H1 (cell line): ENCODE results near the gene PRKCZ. TPM values are rescaled to one million over a fixed set of nuclear protein-coding genes. Genes with fewer than 3 reads are reported as not detected.

Experiments
- CTCF ChIA-PET: fragments of 300-600 bp; sonication (Branson Sonifier 250); formaldehyde crosslinking; loops from one replicate; lab custom pipeline; 2021; ENCODE audit not compliant: partially characterized antibody; lab: Charles Lee
- POLR2A ChIA-PET: fragments of 300-600 bp; sonication (Branson Sonifier 250); formaldehyde crosslinking; loops from one replicate; lab custom pipeline; 2021; ENCODE audit warnings: inconsistent platforms; ENCODE audit not compliant: partially characterized antibody; lab: Charles Lee
- DNase-seq, 2 experiments: peaks; one replicate each; pipeline versions ENCODE4 v3.0.0 to v3.0.0-alpha.2; 2010 to 2022; ENCODE audit warnings: low spot score in 2 of 2, low read depth in 1 of 2, mixed read lengths in 1 of 2
- FAIRE-seq: peaks from 2 replicates; lab custom pipeline; 2011; peaks lifted over from hg19 to GRCh38; lab: Jason Lieb, UNC
- H2AFZ ChIP-seq: 2 replicates; pipeline ENCODE4 v1.8.1; 2012; ENCODE audit warnings: low read length, inconsistent platforms
- H2AK5ac ChIP-seq: 2 replicates; pipeline ENCODE4 v1.6.1; 2013; ENCODE audit warnings: low read depth, low read length
- H2BK120ac ChIP-seq: replicated peaks from 2 replicates; pipeline ENCODE3; 2013; ENCODE audit warnings: low read depth, low read length, inconsistent platforms
- H2BK12ac ChIP-seq: 2 replicates; pipeline ENCODE4 v1.6.1; 2013; ENCODE audit warnings: low read depth, low read length
- H2BK15ac ChIP-seq: 2 replicates; pipeline ENCODE4 v1.6.1; 2013; ENCODE audit warnings: low read length
- H2BK20ac ChIP-seq: 2 replicates; pipeline ENCODE4 v1.6.1; 2013; ENCODE audit warnings: low read length
- H2BK5ac ChIP-seq: 2 replicates; pipeline ENCODE4 v1.6.1; 2013; ENCODE audit warnings: low read depth, low read length
- H3K14ac ChIP-seq: 2 replicates; pipeline ENCODE4 v1.6.1; 2013; ENCODE audit warnings: inconsistent platforms; ENCODE audit not compliant: insufficient read length
- H3K18ac ChIP-seq: 2 replicates; pipeline ENCODE4 v1.6.1; 2013; ENCODE audit warnings: low read length; ENCODE audit errors: extremely low read depth
- H3K23ac ChIP-seq: 2 replicates; pipeline ENCODE4 v1.6.1; 2013; ENCODE audit warnings: inconsistent platforms; ENCODE audit not compliant: insufficient read length
- H3K23me2 ChIP-seq: 2 replicates; pipeline ENCODE4 v1.6.1; 2013; ENCODE audit warnings: low read depth, low read length
- H3K27ac ChIP-seq: 2 replicates; pipeline ENCODE4 v1.6.1; 2011; ENCODE audit warnings: low read depth, low read length, inconsistent platforms
- H3K27me3 ChIP-seq, 4 experiments: replicated peaks in 1 of 4; 1 replicate in 1 of 4; 2 replicates in 3 of 4; pipeline versions ENCODE4 v1.6.1 to v1.8.1; 2011 to 2013; ENCODE audit warnings: low read length in 3 of 4, mild to moderate bottlenecking in 3 of 4, inconsistent platforms in 2 of 4, mixed read lengths in 2 of 4, moderate library complexity in 1 of 4; ENCODE audit not compliant: control insufficient read depth in 3 of 4, insufficient read depth in 3 of 4; ENCODE audit errors: extremely low read depth in 1 of 4
- H3K36me3 ChIP-seq, 4 experiments: 2 replicates each; pipeline versions ENCODE4 v1.6.1 to v1.8.1; 2011 to 2013; ENCODE audit warnings: mild to moderate bottlenecking in 4 of 4, low read length in 3 of 4, moderate library complexity in 2 of 4, control low read depth in 1 of 4, inconsistent platforms in 1 of 4; ENCODE audit not compliant: insufficient read depth in 4 of 4, control insufficient read depth in 2 of 4
- H3K4ac ChIP-seq: replicated peaks from 2 replicates; pipeline ENCODE3; 2013; ENCODE audit warnings: low read length, low read depth, mixed read lengths, inconsistent platforms; ENCODE audit not compliant: insufficient read length
- H3K4me1 ChIP-seq, 4 experiments: replicated peaks in 1 of 4; 1 replicate in 1 of 4; 2 replicates in 3 of 4; pipeline versions ENCODE4 v1.6.1 to v1.8.1; 2011 to 2013; ENCODE audit warnings: low read length in 3 of 4, inconsistent platforms in 2 of 4, mixed read lengths in 1 of 4; ENCODE audit not compliant: insufficient read depth in 4 of 4, control insufficient read depth in 3 of 4
- H3K4me2 ChIP-seq, 2 experiments: 2 replicates each; pipeline versions ENCODE4 v1.6.1 to v1.8.1; 2011 to 2013; ENCODE audit warnings: low read depth in 2 of 2, low read length in 2 of 2, control low read depth in 1 of 2, inconsistent platforms in 1 of 2, mild to moderate bottlenecking in 1 of 2; ENCODE audit not compliant: insufficient read depth in 1 of 2
- H3K4me3 ChIP-seq, 4 experiments: fragments of 200-600, 300-600 bp in 1 of 4; sonication (generic), shearing (Covaris generic), sonication (Bioruptor Twin) in 1 of 4; 2 replicates each; pipeline versions ENCODE4 v1.5.1 to v1.8.1; 2011 to 2016; ENCODE audit warnings: low read length in 4 of 4, low read depth in 3 of 4, control low read depth in 2 of 4, inconsistent platforms in 2 of 4, mild to moderate bottlenecking in 2 of 4, mixed read lengths in 1 of 4, moderate library complexity in 1 of 4; ENCODE audit not compliant: insufficient read depth in 2 of 4; ENCODE audit errors: extremely low read depth in 1 of 4
- H3K56ac ChIP-seq: replicated peaks from 2 replicates; pipeline ENCODE3; 2013; ENCODE audit warnings: low read depth, mild to moderate bottlenecking, mixed read lengths, low read length, inconsistent platforms; ENCODE audit not compliant: insufficient read length
- H3K79me1 ChIP-seq: 2 replicates; pipeline ENCODE4 v1.6.1; 2013; ENCODE audit warnings: low read depth, low read length, control low read depth
- H3K79me2 ChIP-seq, 2 experiments: 2 replicates each; pipeline versions ENCODE4 v1.6.1 to v1.8.1; 2012 to 2013; ENCODE audit warnings: low read length in 2 of 2, mild to moderate bottlenecking in 2 of 2, inconsistent platforms in 1 of 2; ENCODE audit not compliant: insufficient read depth in 2 of 2, control insufficient read depth in 1 of 2
- H3K9ac ChIP-seq, 4 experiments: replicated peaks in 1 of 4; 1 replicate in 1 of 4; 2 replicates in 3 of 4; pipeline versions ENCODE4 v1.6.1 to v1.8.1; 2011 to 2013; ENCODE audit warnings: low read depth in 3 of 4, low read length in 3 of 4, control low read depth in 2 of 4, mild to moderate bottlenecking in 2 of 4, moderate library complexity in 2 of 4, inconsistent platforms in 1 of 4; ENCODE audit errors: extremely low read depth in 1 of 4
- H3K9me3 ChIP-seq, 2 experiments: 2 replicates each; pipeline versions ENCODE4 v1.6.1 to v1.8.1; 2012 to 2013; ENCODE audit warnings: mild to moderate bottlenecking in 2 of 2, moderate library complexity in 2 of 2, control low read depth in 1 of 2, inconsistent platforms in 1 of 2, low read depth in 1 of 2, low read length in 1 of 2, mixed read lengths in 1 of 2; ENCODE audit not compliant: insufficient read depth in 2 of 2
- H4K20me1 ChIP-seq, 2 experiments: replicated peaks in 1 of 2; 2 replicates each; pipeline versions ENCODE3 to v1.8.1; 2011 to 2013; ENCODE audit warnings: inconsistent platforms in 2 of 2, low read length in 2 of 2, mild to moderate bottlenecking in 1 of 2; ENCODE audit not compliant: insufficient read depth in 2 of 2, control insufficient read depth in 1 of 2
- H4K5ac ChIP-seq: 2 replicates; pipeline ENCODE4 v1.6.1; 2013; ENCODE audit warnings: low read length, low read depth, mixed read lengths, inconsistent platforms; ENCODE audit not compliant: insufficient read length
- H4K8ac ChIP-seq: 2 replicates; pipeline ENCODE4 v1.8.0; 2013; ENCODE audit warnings: mild to moderate bottlenecking, moderate library complexity, low read length, inconsistent platforms; ENCODE audit not compliant: insufficient read depth; ENCODE audit errors: extremely low read depth
- H4K91ac ChIP-seq: replicated peaks from 2 replicates; pipeline ENCODE3; 2013; ENCODE audit warnings: low read length, mixed read lengths, inconsistent platforms; ENCODE audit not compliant: insufficient read length
- ASH2L ChIP-seq: fragments of 200-600, 300-600 bp; sonication (generic); IDR thresholded peaks from one replicate; pipeline ENCODE4 v1.7.1; 2017; ENCODE audit warnings: low read length
- CREB1 ChIP-seq: IDR thresholded peaks from 2 replicates; pipeline ENCODE4 v1.6.1; 2012; ENCODE audit warnings: inconsistent platforms
- EP300 ChIP-seq, 2 experiments: IDR thresholded peaks; 1 replicate in 1 of 2; 2 replicates in 1 of 2; pipeline ENCODE4 v1.6.1; 2011 to 2012; ENCODE audit warnings: low read depth in 2 of 2, low read length in 2 of 2, mild to moderate bottlenecking in 2 of 2, borderline replicate concordance in 1 of 2, inconsistent platforms in 1 of 2, moderate library complexity in 1 of 2
- GABPA ChIP-seq: IDR thresholded peaks from 2 replicates; pipeline ENCODE4 v1.6.1; 2011; ENCODE audit warnings: mild to moderate bottlenecking, low read length, moderate library complexity, borderline replicate concordance; ENCODE audit not compliant: insufficient read depth
- KDM5A ChIP-seq: fragments of 200-600 bp; IDR thresholded peaks from 2 replicates; pipeline ENCODE4 v1.7.1; 2012; ENCODE audit warnings: mild to moderate bottlenecking, low read length, inconsistent platforms, mixed read lengths
- SIN3A ChIP-seq, 2 experiments: IDR thresholded peaks in 1 of 2; conservative IDR thresholded peaks in 1 of 2; 2 replicates each; pipeline ENCODE4 v1.6.1; 2011 to 2012; ENCODE audit warnings: low read length in 2 of 2, improper control_type of control experiment in 1 of 2, low read depth in 1 of 2, mild to moderate bottlenecking in 1 of 2
- TAF1 ChIP-seq: IDR thresholded peaks from 2 replicates; pipeline ENCODE4 v1.6.1; 2011; ENCODE audit warnings: mild to moderate bottlenecking, low read depth, low read length
- TBP ChIP-seq: IDR thresholded peaks from 2 replicates; pipeline ENCODE4 v1.6.1; 2011; ENCODE audit warnings: low read depth, low read length, improper control_type of control experiment
- WGBS, 2 experiments: shearing (Covaris generic) in 1 of 2; methylation state at CpG; one replicate each; pipeline versions ENCODE4 v1.1.6 to v1.1.7; 2013 to 2015; ENCODE audit warnings: low lambda C conversion rate in 2 of 2, mixed read lengths in 2 of 2, inconsistent platforms in 1 of 2, low coverage in 1 of 2, missing lambda C conversion rate in 1 of 2; ENCODE audit not compliant: insufficient replicate concordance in 2 of 2, insufficient coverage in 1 of 2, insufficient read length in 1 of 2; ENCODE audit errors: extremely low coverage in 1 of 2, missing lambda C conversion rate in 1 of 2; 5-methylcytosine and 5-hydroxymethylcytosine counted together
- polyA plus RNA-seq, 7 experiments: library from polyadenylated mRNA; depleted of rRNA in 3 of 7; stranded (reverse) in 5 of 7; unstranded in 2 of 7; fragments of >200 nt in 5 of 7; fragments of 200-250 nt in 2 of 7; gene quantifications; 1 replicate in 5 of 7; 2 replicates in 1 of 7; 4 replicates in 1 of 7; pipeline versions ENCODE4 v1.2.1 to v1.2.3, GENCODE V29; 2011 to 2013; ENCODE audit warnings: missing spikeins in 2 of 7, mixed read lengths in 2 of 7
- total RNA-seq: library from RNA; stranded (reverse); fragmentation: NEBNext Ultra II Directional; extraction: Animal tissue kit (Norgen Biotek cat#: 25700); gene quantifications from 2 replicates; pipeline ENCODE4 v1.2.1, GENCODE V29; 2021
- TF ChIP-seq, protein P1 (sequence below): IDR thresholded peaks from 2 replicates; pipeline ENCODE4 v1.6.1; 2012; ENCODE audit warnings: inconsistent platforms

Gene PRKCZ
- total and polyA plus RNA-seq, 2 of the 8 experiments (the other 6 are each of a cell fraction or from before 2014, with no cell fraction given) = 37.4 to 45.1 TPM

DNA sequence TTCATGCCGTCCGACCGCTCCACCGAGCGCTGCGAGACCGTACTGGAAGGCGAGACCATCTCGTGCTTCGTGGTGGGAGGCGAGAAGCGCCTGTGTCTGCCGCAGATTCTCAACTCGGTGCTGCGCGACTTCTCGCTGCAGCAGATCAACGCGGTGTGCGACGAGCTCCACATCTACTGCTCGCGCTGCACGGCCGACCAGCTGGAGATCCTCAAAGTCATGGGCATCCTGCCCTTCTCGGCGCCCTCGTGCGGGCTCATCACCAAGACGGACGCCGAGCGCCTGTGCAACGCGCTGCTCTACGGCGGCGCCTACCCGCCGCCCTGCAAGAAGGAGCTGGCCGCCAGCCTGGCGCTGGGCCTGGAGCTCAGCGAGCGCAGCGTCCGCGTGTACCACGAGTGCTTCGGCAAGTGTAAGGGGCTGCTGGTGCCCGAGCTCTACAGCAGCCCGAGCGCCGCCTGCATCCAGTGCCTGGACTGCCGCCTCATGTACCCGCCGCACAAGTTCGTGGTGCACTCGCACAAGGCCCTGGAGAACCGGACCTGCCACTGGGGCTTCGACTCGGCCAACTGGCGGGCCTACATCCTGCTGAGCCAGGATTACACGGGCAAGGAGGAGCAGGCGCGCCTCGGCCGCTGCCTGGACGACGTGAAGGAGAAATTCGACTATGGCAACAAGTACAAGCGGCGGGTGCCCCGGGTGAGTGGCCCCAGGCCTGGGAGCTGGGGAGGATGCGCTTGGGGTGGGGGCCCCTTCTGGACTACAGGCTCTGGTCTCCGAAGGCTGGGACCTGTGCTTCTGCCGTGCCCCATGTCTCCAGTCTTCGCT is 179.0 kb downstream of the PRKCZ start:
- H3K9me3 ChIP-seq = no peaks in the 10 kb centered on the region
- 4% methylated on average over 68 of the region's 77 CpGs; no CpG with 5 or more reads in 1 of the 2 experiments for WGBS, 2 experiments
- POLR2A ChIA-PET = interaction anchor here (0.6 to 2.8 kb wide), 26 partner anchors 8 to 1517 kb away, joined by 3 to 34 read pairs (median 4); no protein-coding TSS in a partner anchor
- H3K79me1 ChIP-seq = peaks cover 15% of the 10 kb centered on the region
- H2AK5ac ChIP-seq = peak overlapping the region; percentile 82; the same call in 1 of the 2 replicates
- no peaks in the 10 kb centered on the region for H3K27me3 ChIP-seq
- peak overlapping the region; percentile 69 for H3K56ac ChIP-seq
- no peak overlapping the region for H3K14ac ChIP-seq
- H2BK120ac ChIP-seq = no peak overlapping the region
- no peaks in the 10 kb centered on the region for H3K36me3 ChIP-seq
- H3K4me2 ChIP-seq = peak overlapping the region; percentile 78 to 96
- no peak overlapping the region for H4K5ac ChIP-seq
- H3K23me2 ChIP-seq = peaks cover 29% of the 10 kb centered on the region
- peaks cover 47 to 57% of the 10 kb centered on the region in 2 experiments for H3K79me2 ChIP-seq
- H2BK15ac ChIP-seq = no peak overlapping the region
- H3K4me3 ChIP-seq = peak overlapping the region; percentile 72 to 83 (median 80)
- H2BK20ac ChIP-seq = no peak overlapping the region
- peak overlapping the region; percentile 84 for H4K91ac ChIP-seq
- peak overlapping the region; percentile 69 for H3K4ac ChIP-seq
- no peak overlapping the region; the same call in 1 of the 2 replicates for H4K8ac ChIP-seq
- no peak overlapping the region for H3K27ac ChIP-seq
- CTCF ChIA-PET = interaction anchor here (0.6 to 2.8 kb wide), 15 partner anchors 9 to 1012 kb away, joined by 3 to 16 read pairs (median 4); no protein-coding TSS in a partner anchor
- DNase-seq = no peak
- H4K20me1 ChIP-seq = peaks cover 46 to 53% of the 10 kb centered on the region in 2 experiments
- 0 out of 2 replicates have a peak overlapping the region, but pooled peaks have one; percentile 63 for H2BK5ac ChIP-seq
- peak overlapping the region; percentile 71 to 79 (median 78) for H3K9ac ChIP-seq
- FAIRE-seq = no peak
- H3K23ac ChIP-seq = no peak overlapping the region
- peak overlapping the region; percentile 50; the same call in 1 of the 2 replicates for H2BK12ac ChIP-seq
- H2AFZ ChIP-seq = no peak overlapping the region
- H3K18ac ChIP-seq = peak overlapping the region; percentile 93; the same call in 1 of the 2 replicates
- H3K4me1 ChIP-seq = peaks cover 0 to 47% (median 26%) of the 10 kb centered on the region in 4 experiments; a peak in 6 of 7 replicates
- TF ChIP-seq KDM5A (no peak), TAF1 (peak; percentile 53; the same call in 1 of the 2 replicates), ASH2L (peak; percentile 17), GABPA (peak; percentile 31; the same call in 1 of the 2 replicates), EP300 (IDR thresholded peaks at IDR 0.05; ENCODE audit: borderline replicate concordance in 1 of 2, low read depth in 2 of 2, low read length in 2 of 2) (no peak), CREB1 (0 out of 2 replicates have a peak, but pooled peaks have one; percentile 20), SIN3A (conservative IDR thresholded peaks at IDR 0.05 in 1 of 2, IDR thresholded peaks at IDR 0.05 in 1 of 2; ENCODE audit: low read depth in 1 of 2, low read length in 2 of 2) (peak in 1 of 2 experiments; percentile 75; a peak in 2 of 4 replicates), TBP (no peak)
- TF ChIP-seq, protein P1, sequence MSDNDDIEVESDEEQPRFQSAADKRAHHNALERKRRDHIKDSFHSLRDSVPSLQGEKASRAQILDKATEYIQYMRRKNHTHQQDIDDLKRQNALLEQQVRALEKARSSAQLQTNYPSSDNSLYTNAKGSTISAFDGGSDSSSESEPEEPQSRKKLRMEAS = peak; percentile 72
